SU-DHL-6 (cell line): ENCODE results near the gene SHC3.

Experiments used
- CTCF ChIP-seq: fragments of 200-600 bp; sonication (generic); IDR thresholded peaks from one replicate; pipeline ENCODE4 v1.5.1; 2017; ENCODE audit warnings: antibody characterized with exemption, mild to moderate bottlenecking, low read length, moderate library complexity; ENCODE audit not compliant: insufficient read depth, poor library complexity, severe bottlenecking
- EZH2phosphoT487 ChIP-seq: fragments of 200-600 bp; sonication (generic), shearing (Covaris generic); conservative IDR thresholded peaks from 2 replicates; pipeline ENCODE4 v1.6.1; 2018; ENCODE audit warnings: mild to moderate bottlenecking, antibody characterized with exemption, low read length, moderate library complexity, mixed read lengths

DNA sequence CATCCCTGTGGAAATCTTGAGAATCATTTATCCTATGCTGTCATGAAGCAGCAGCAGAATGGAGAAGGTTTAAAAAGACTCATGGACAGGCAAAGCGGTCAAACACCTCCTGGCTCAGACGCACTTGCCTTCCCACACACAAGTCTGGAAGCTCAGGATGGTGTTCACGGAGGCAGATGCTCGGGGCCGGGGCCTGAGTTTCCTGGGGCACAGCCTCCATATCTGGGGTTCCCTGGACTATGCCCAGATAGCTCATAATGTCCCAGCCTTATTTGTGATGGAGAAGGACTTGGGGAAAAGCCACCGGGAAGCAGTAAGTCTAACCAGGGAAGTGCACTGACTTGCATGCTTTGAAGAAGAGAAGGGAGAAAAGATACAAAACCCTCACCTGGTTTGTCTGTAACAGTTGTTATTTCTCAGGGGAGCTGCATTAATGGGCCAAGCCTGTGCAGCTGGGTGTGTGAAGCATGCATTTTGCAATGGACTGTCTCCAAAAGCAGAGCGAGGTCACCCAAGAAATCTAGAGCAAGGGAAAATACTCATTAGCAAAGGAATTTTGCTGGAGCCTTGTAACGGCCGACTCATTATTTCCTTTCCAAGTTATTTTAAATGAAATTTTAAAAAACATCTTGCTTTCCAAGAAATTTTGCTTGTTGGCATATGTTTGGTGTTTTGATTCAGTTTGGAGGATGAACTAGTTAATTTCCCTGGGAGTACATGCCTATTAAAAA is 184.0 kb downstream of the SHC3 start:
- TF ChIP-seq EZH2phosphoT487 = no peak
- no peak for TF ChIP-seq CTCF
